ENCODE data around the gene SEZ6.

The SEZ6 gene

DNA sequence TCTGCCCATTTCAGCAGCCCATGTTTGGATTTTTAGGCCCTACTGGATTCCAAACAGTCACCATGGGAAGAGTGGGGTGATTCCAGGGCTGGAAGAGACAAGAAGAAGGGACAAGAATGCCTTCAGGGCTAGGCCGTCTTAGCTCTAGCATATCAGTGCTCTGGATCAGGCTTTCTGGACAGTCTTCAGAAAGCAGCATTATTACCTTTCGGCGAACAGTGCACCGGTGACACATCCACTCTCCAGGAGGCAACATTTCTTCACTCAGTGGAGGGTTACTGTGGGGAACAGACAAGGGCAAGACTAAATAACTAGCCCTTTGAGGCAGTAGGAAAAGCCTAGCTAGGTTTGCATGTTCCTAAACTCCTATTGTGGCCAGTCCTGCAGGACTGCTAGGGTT lies 79.0 kb downstream of the SEZ6 start:
- TF ChIP-seq EZH2 (optimal IDR thresholded peaks at IDR 0.05; ENCODE audit: low read depth, low read length) = no peak
- TF ChIP-seq, protein P1, sequence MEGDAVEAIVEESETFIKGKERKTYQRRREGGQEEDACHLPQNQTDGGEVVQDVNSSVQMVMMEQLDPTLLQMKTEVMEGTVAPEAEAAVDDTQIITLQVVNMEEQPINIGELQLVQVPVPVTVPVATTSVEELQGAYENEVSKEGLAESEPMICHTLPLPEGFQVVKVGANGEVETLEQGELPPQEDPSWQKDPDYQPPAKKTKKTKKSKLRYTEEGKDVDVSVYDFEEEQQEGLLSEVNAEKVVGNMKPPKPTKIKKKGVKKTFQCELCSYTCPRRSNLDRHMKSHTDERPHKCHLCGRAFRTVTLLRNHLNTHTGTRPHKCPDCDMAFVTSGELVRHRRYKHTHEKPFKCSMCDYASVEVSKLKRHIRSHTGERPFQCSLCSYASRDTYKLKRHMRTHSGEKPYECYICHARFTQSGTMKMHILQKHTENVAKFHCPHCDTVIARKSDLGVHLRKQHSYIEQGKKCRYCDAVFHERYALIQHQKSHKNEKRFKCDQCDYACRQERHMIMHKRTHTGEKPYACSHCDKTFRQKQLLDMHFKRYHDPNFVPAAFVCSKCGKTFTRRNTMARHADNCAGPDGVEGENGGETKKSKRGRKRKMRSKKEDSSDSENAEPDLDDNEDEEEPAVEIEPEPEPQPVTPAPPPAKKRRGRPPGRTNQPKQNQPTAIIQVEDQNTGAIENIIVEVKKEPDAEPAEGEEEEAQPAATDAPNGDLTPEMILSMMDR (IDR thresholded peaks at IDR 0.05; ENCODE audit: low read length) = no peak
- TF ChIP-seq EZH2phosphoT487 (IDR thresholded peaks at IDR 0.05; ENCODE audit: low read length) = no peak
- Histone ChIP-seq H3K4me1 (ENCODE audit: low read length) (peaks cover 26% of the 10 kb centered on the region), H2AFZ (ENCODE audit: low read length) (no peak overlapping the region), H3K4me3 (ENCODE audit: low read length) (no peak overlapping the region), H3K36me3 (replicated peaks; ENCODE audit: insufficient read depth, low read length) (peaks cover 5% of the 10 kb centered on the region), H3K27me3 (replicated peaks; ENCODE audit: insufficient read depth, low read length) (no peaks in the 10 kb centered on the region), H3K9me2 (replicated peaks; ENCODE audit: insufficient read depth, low read length) (no peaks in the 10 kb centered on the region), H3K9me3 (replicated peaks; ENCODE audit: insufficient read depth, low read length) (no peaks in the 10 kb centered on the region), H3K4me2 (ENCODE audit: low read depth, low read length) (peak overlapping the region; percentile 44), H3K79me2 (ENCODE audit: low read length) (peaks cover 95% of the 10 kb centered on the region), H3F3A (ENCODE audit: insufficient read depth, low read length) (peaks cover 15% of the 10 kb centered on the region), H3K27ac (ENCODE audit: low read length) (peak overlapping the region; percentile 60; the same call in 1 of the 2 replicates), H3K9ac (ENCODE audit: low read length) (peak overlapping the region; percentile 9; the same call in 1 of the 2 replicates), H4K20me1 (ENCODE audit: insufficient read depth, low read length) (peaks cover 18% of the 10 kb centered on the region)
- DNase-seq = no peak

DNA sequence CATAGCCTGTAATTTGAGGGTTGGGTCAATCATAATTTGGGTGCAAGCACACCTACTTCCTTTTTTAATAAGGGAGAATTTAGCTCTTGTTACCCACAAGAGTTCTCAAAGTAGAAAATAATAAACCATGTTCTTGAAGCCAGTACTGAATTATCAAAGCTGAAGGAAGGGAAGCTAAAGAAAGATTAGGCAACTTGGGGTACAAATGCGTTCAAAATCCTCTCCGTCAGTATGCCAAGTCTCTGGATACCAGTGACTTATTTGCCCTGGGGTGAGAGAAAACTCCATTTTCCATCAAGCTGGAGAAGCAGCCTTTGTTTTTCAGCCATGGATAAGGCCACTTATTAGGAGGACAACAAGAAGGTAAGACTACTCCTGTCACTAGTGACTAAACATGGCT lies 79.5 kb downstream of the SEZ6 start:
- H3K27me3 ChIP-seq (replicated peaks; ENCODE audit: insufficient read depth, low read length) = no peaks in the 10 kb centered on the region
- peaks cover 18% of the 10 kb centered on the region for H4K20me1 ChIP-seq (ENCODE audit: insufficient read depth, low read length)
- no peak overlapping the region for H2AFZ ChIP-seq (ENCODE audit: low read length)
- peak overlapping the region; percentile 9; the same call in 1 of the 2 replicates for H3K9ac ChIP-seq (ENCODE audit: low read length)
- peaks cover 26% of the 10 kb centered on the region for H3K4me1 ChIP-seq (ENCODE audit: low read length)
- no peak for DNase-seq
- H3K27ac ChIP-seq (ENCODE audit: low read length) = peak overlapping the region; percentile 60
- TF ChIP-seq EZH2 (optimal IDR thresholded peaks at IDR 0.05; ENCODE audit: low read depth, low read length) (no peak), EZH2phosphoT487 (IDR thresholded peaks at IDR 0.05; ENCODE audit: low read length) (no peak)
- TF ChIP-seq, protein P1 (IDR thresholded peaks at IDR 0.05; ENCODE audit: low read length) = no peak
- H3K4me2 ChIP-seq (ENCODE audit: low read depth, low read length) = peak overlapping the region; percentile 44
- no peaks in the 10 kb centered on the region for H3K9me3 ChIP-seq (replicated peaks; ENCODE audit: insufficient read depth, low read length)
- no peaks in the 10 kb centered on the region for H3K9me2 ChIP-seq (replicated peaks; ENCODE audit: insufficient read depth, low read length)
- H3K79me2 ChIP-seq (ENCODE audit: low read length) = peaks cover 95% of the 10 kb centered on the region
- peaks cover 15% of the 10 kb centered on the region for H3F3A ChIP-seq (ENCODE audit: insufficient read depth, low read length)
- H3K4me3 ChIP-seq (ENCODE audit: low read length) = no peak overlapping the region
- H3K36me3 ChIP-seq (replicated peaks; ENCODE audit: insufficient read depth, low read length) = peaks cover 8% of the 10 kb centered on the region

DNA sequence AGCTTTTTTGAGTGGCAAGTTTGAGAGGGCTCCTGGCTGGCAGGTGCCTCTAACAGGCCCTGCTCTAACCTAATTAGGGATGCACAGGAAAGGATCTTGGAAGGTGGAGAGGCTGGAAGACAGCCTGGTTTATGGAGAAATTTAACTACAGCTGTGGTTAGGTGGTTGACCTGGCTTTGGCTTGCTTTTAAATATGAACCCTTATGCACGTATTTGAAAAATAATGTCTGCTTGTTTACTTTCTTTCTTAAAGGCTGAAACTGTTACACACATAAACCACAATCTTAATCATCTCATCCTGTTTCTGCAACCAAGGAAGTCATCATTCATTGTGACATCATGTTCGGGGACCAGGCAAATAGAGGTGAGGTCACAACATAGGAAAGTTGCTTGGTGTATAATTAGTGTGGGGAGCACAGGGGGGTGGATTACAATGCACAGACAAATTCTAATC lies 79.9 kb downstream of the SEZ6 start:
- peaks cover 26% of the 10 kb centered on the region for H3K4me1 ChIP-seq (ENCODE audit: low read length)
- H4K20me1 ChIP-seq (ENCODE audit: insufficient read depth, low read length) = peaks cover 18% of the 10 kb centered on the region
- H3K4me2 ChIP-seq (ENCODE audit: low read depth, low read length) = peak overlapping the region; percentile 44
- H3K36me3 ChIP-seq (replicated peaks; ENCODE audit: insufficient read depth, low read length) = peaks cover 10% of the 10 kb centered on the region
- peak; percentile 70 for DNase-seq
- no peak for TF ChIP-seq EZH2phosphoT487 (IDR thresholded peaks at IDR 0.05; ENCODE audit: low read length)
- TF ChIP-seq EZH2 (optimal IDR thresholded peaks at IDR 0.05; ENCODE audit: low read depth, low read length) = no peak
- TF ChIP-seq, protein P1 (IDR thresholded peaks at IDR 0.05; ENCODE audit: low read length) = no peak
- peaks cover 95% of the 10 kb centered on the region for H3K79me2 ChIP-seq (ENCODE audit: low read length)
- H3K9ac ChIP-seq (ENCODE audit: low read length) = peak overlapping the region; percentile 10; the same call in 1 of the 2 replicates
- H3K4me3 ChIP-seq (ENCODE audit: low read length) = no peak overlapping the region
- H3K9me3 ChIP-seq (replicated peaks; ENCODE audit: insufficient read depth, low read length) = no peaks in the 10 kb centered on the region
- H3K27ac ChIP-seq (ENCODE audit: low read length) = peak overlapping the region; percentile 60
- H2AFZ ChIP-seq (ENCODE audit: low read length) = no peak overlapping the region
- peaks cover 15% of the 10 kb centered on the region for H3F3A ChIP-seq (ENCODE audit: insufficient read depth, low read length)
- no peaks in the 10 kb centered on the region for H3K27me3 ChIP-seq (replicated peaks; ENCODE audit: insufficient read depth, low read length)
- H3K9me2 ChIP-seq (replicated peaks; ENCODE audit: insufficient read depth, low read length) = no peaks in the 10 kb centered on the region

Measured in MM.1S (cell line).